Smooth muscle cell (in vitro differentiated cells): ENCODE measurements around the gene NXN. TPM values are rescaled to one million over a fixed set of nuclear protein-coding genes. Genes with fewer than 3 reads are reported as not detected.

ENCODE experiments used
- DNase-seq: peaks from one replicate; lab custom pipeline; 2025; ENCODE audit not compliant: unreplicated experiment; lab: John Stamatoyannopoulos, UW
- H2AFZ ChIP-seq: fragments of 200-600 bp; sonication (generic); 2 replicates; pipeline ENCODE4 v1.6.0; 2016; ENCODE audit warnings: antibody characterized with exemption, low read depth, mild to moderate bottlenecking
- H3F3A ChIP-seq: fragments of 200-600 bp; sonication (generic); 2 replicates; pipeline ENCODE4 v1.6.0; 2017; ENCODE audit warnings: antibody characterized with exemption, low read depth
- H3K27ac ChIP-seq: fragments of 200-600 bp; sonication (generic); 2 replicates; pipeline ENCODE4 v1.5.1; 2016; ENCODE audit warnings: low read depth, mild to moderate bottlenecking
- H3K27me3 ChIP-seq: fragments of 200-600 bp; sonication (generic); 2 replicates; pipeline ENCODE4 v1.6.1; 2016; ENCODE audit warnings: low read depth, mild to moderate bottlenecking
- H3K36me3 ChIP-seq: fragments of 200-600 bp; sonication (generic); 2 replicates; pipeline ENCODE4 v1.5.1; 2016; ENCODE audit warnings: low read depth
- H3K4me1 ChIP-seq: fragments of 200-600 bp; sonication (generic); 2 replicates; pipeline ENCODE4 v1.5.1; 2016; ENCODE audit warnings: low read depth
- H3K4me2 ChIP-seq: fragments of 200-600 bp; sonication (generic); 2 replicates; pipeline ENCODE4 v1.6.0; 2016; ENCODE audit warnings: mild to moderate bottlenecking
- H3K4me3 ChIP-seq: fragments of 200-600 bp; sonication (generic); 2 replicates; pipeline ENCODE4 v1.5.1; 2016; ENCODE audit warnings: mild to moderate bottlenecking
- H3K79me2 ChIP-seq: fragments of 200-600 bp; sonication (generic); 2 replicates; pipeline ENCODE4 v1.6.0; 2016; ENCODE audit warnings: low read depth, mild to moderate bottlenecking
- H3K9ac ChIP-seq: fragments of 200-600 bp; sonication (generic); 2 replicates; pipeline ENCODE4 v1.6.0; 2016; ENCODE audit warnings: low read depth
- H3K9me3 ChIP-seq: fragments of 200-600 bp; sonication (generic); replicated peaks from 2 replicates; pipeline ENCODE4 v1.5.1; 2016; ENCODE audit warnings: low read depth
- H4K20me1 ChIP-seq: fragments of 200-600 bp; sonication (generic); 2 replicates; pipeline ENCODE4 v1.6.0; 2016; ENCODE audit warnings: low read depth
- CTCF ChIP-seq: fragments of 200-600 bp; sonication (generic); IDR thresholded peaks from 2 replicates; pipeline ENCODE4 v1.5.1; 2017; ENCODE audit warnings: borderline replicate concordance, mild to moderate bottlenecking, antibody characterized with exemption; ENCODE audit not compliant: insufficient read depth, poor library complexity, severe bottlenecking
- WGBS: methylation state at CpG from one replicate; pipeline ENCODE4 v1.1.7; 2016; ENCODE audit warnings: low lambda C conversion rate; 5-methylcytosine and 5-hydroxymethylcytosine counted together
- polyA plus RNA-seq: library from polyadenylated mRNA; unstranded; fragments of >200 nt; fragmentation: Nextera tagmentation; extraction: Ambion mirVana; gene quantifications from 2 replicates; pipeline ENCODE4 v1.2.1, GENCODE V29; 2016
- total RNA-seq: library from RNA; depleted of rRNA; stranded (reverse); fragments of >200 nt; gene quantifications from 2 replicates; pipeline ENCODE4 v1.2.3, GENCODE V29; 2014

Gene NXN
- total and polyA plus RNA-seq, 2 experiments from 2014 or later = 58.3 to 78.6 TPM

- H3K27me3 ChIP-seq = no peaks in the 10 kb centered on the region
- H3K4me2 ChIP-seq = no peak overlapping the region
- no peak overlapping the region for H2AFZ ChIP-seq
- no peak overlapping the region for H3K27ac ChIP-seq
- TF ChIP-seq CTCF = no peak
- no peak overlapping the region for H3K9ac ChIP-seq
- H3K4me3 ChIP-seq = no peak overlapping the region
- no peaks in the 10 kb centered on the region for H3F3A ChIP-seq
- peaks cover 52% of the 10 kb centered on the region for H4K20me1 ChIP-seq
- 96% methylated on average over 9 of the region's 9 CpGs for WGBS
- no peaks in the 10 kb centered on the region for H3K9me3 ChIP-seq
- no peaks in the 10 kb centered on the region for H3K4me1 ChIP-seq
- H3K79me2 ChIP-seq = peaks cover 42% of the 10 kb centered on the region
- DNase-seq = no peak
- no peaks in the 10 kb centered on the region for H3K36me3 ChIP-seq
Measured at GRCh38 chr17:823501-823902, 156.1 kb downstream of the NXN start.

DNA sequence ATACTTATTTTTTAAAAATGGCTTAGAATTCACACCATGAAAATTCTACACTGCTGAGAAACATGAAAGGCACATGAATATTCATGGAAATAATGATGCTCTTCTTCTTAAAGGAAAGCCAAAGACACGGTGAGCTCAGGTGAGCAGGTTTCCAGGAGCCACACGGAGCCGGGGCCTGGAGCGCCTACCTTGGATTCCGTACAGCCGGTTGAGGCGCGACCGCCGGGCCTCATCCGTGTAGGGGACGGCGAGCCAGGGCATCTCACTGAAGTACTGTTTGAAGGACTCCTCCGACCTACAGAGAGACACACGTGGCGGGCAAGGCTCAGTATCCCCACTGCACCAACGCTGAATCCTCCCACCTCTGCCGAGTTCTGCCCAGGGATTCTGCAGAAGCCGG, 160.3 kb downstream of the NXN start:
- no peak overlapping the region for H2AFZ ChIP-seq
- peaks cover 7% of the 10 kb centered on the region for H3K79me2 ChIP-seq
- H3K9ac ChIP-seq = no peak overlapping the region
- H4K20me1 ChIP-seq = peaks cover 33% of the 10 kb centered on the region
- WGBS = 95% methylated on average over 19 of the region's 19 CpGs
- no peaks in the 10 kb centered on the region for H3K9me3 ChIP-seq
- H3K4me3 ChIP-seq = no peak overlapping the region
- TF ChIP-seq CTCF = no peak
- H3K27ac ChIP-seq = no peak overlapping the region
- no peak overlapping the region for H3K4me2 ChIP-seq
- no peaks in the 10 kb centered on the region for H3K4me1 ChIP-seq
- H3F3A ChIP-seq = no peaks in the 10 kb centered on the region
- H3K27me3 ChIP-seq = no peaks in the 10 kb centered on the region
- no peak for DNase-seq
- no peaks in the 10 kb centered on the region for H3K36me3 ChIP-seq

GRCh38 chr17:814371-814770, 165.2 kb downstream of the NXN start:
- no peaks in the 10 kb centered on the region for H3K4me1 ChIP-seq
- no peaks in the 10 kb centered on the region for H3K9me3 ChIP-seq
- H4K20me1 ChIP-seq = peaks cover 50% of the 10 kb centered on the region
- H2AFZ ChIP-seq = no peak overlapping the region
- TF ChIP-seq CTCF = no peak
- H3K27me3 ChIP-seq = no peaks in the 10 kb centered on the region
- no peaks in the 10 kb centered on the region for H3K36me3 ChIP-seq
- no peak overlapping the region for H3K9ac ChIP-seq
- H3K79me2 ChIP-seq = peaks cover 9% of the 10 kb centered on the region
- peak overlapping the region; percentile 49 for H3K27ac ChIP-seq
- no peak overlapping the region for H3K4me3 ChIP-seq
- 93% methylated on average over 20 of the region's 20 CpGs for WGBS
- no peak for DNase-seq
- H3K4me2 ChIP-seq = no peak overlapping the region
- peaks cover 5% of the 10 kb centered on the region for H3F3A ChIP-seq

- peaks cover 9% of the 10 kb centered on the region for H3K79me2 ChIP-seq
- H3K9me3 ChIP-seq = no peaks in the 10 kb centered on the region
- H3K36me3 ChIP-seq = no peaks in the 10 kb centered on the region
- DNase-seq = no peak
- no peak overlapping the region for H3K4me2 ChIP-seq
- no peak overlapping the region for H2AFZ ChIP-seq
- no peak overlapping the region for H3K27ac ChIP-seq
- TF ChIP-seq CTCF = no peak
- peaks cover 5% of the 10 kb centered on the region for H3F3A ChIP-seq
- no peaks in the 10 kb centered on the region for H3K4me1 ChIP-seq
- no peak overlapping the region for H3K4me3 ChIP-seq
- WGBS = 98% methylated on average over 13 of the region's 14 CpGs
- H3K9ac ChIP-seq = no peak overlapping the region
- H3K27me3 ChIP-seq = no peaks in the 10 kb centered on the region
- H4K20me1 ChIP-seq = peaks cover 61% of the 10 kb centered on the region
Measured at GRCh38 chr17:812638-813204, 166.9 kb downstream of the NXN start.
